Cardiac muscle cell (in vitro differentiated cells and primary cell): ENCODE data around the gene AUH. TPM values are rescaled to one million over a fixed set of nuclear protein-coding genes. Genes with fewer than 3 reads are reported as not detected.
"Not testable (repeated sequence)": the region's sequence is repeated elsewhere in the genome, so short reads cannot be mapped to it uniquely, and the experiment has no call there.

Experiments used
- DNase-seq, 2 donors: peaks; one replicate each; pipeline versions ENCODE4 v3.0.0 to v3.0.0-alpha.2; 2010 to 2017; ENCODE audit warnings: low read depth in 1 of 2, low spot score in 1 of 2
- H3K27ac ChIP-seq: fragments of 200-600 bp; sonication (generic); 2 replicates; pipeline ENCODE4 v1.5.1; 2016
- H3K27me3 ChIP-seq: fragments of 200-600 bp; sonication (generic); 2 replicates; pipeline ENCODE4 v1.6.0; 2016; ENCODE audit warnings: control low read depth
- H3K36me3 ChIP-seq: fragments of 200-600 bp; sonication (generic); 2 replicates; pipeline ENCODE4 v1.5.1; 2016; ENCODE audit warnings: control low read depth
- H3K4me1 ChIP-seq: fragments of 200-600 bp; sonication (generic); 2 replicates; pipeline ENCODE4 v1.8.1; 2017; ENCODE audit warnings: low read depth, mild to moderate bottlenecking, mixed run types
- H3K4me3 ChIP-seq: fragments of 200-600 bp; sonication (generic); 2 replicates; pipeline ENCODE4 v1.5.1; 2016; ENCODE audit warnings: mild to moderate bottlenecking
- H3K9me3 ChIP-seq: fragments of 200-600 bp; sonication (generic); 2 replicates; pipeline ENCODE4 v1.5.1; 2017; ENCODE audit warnings: low read depth, mild to moderate bottlenecking, control low read depth
- CTCF ChIP-seq: IDR thresholded peaks from 2 replicates; pipeline ENCODE4 v1.5.1; 2012; ENCODE audit warnings: low read depth, mild to moderate bottlenecking, low read length
- polyA plus RNA-seq: library from polyadenylated mRNA; unstranded; fragments of >200 nt; fragmentation: Nextera tagmentation; extraction: Ambion mirVana; gene quantifications from 2 replicates; pipeline ENCODE4 v1.2.1, GENCODE V29; 2016
- total RNA-seq: library from RNA; depleted of rRNA; stranded (reverse); fragments of >200 nt; gene quantifications from 2 replicates; pipeline ENCODE4 v1.2.3, GENCODE V29; 2016

AUH gene
- total and polyA plus RNA-seq, 2 experiments from 2014 or later = 52.0 to 68.8 TPM

- no peak for DNase-seq
- no peak for TF ChIP-seq CTCF
- H3K9me3 ChIP-seq = no peaks in the 10 kb centered on the region
- no peak overlapping the region for H3K27ac ChIP-seq
- no peaks in the 10 kb centered on the region for H3K4me1 ChIP-seq
- H3K36me3 ChIP-seq = no peaks in the 10 kb centered on the region
- H3K27me3 ChIP-seq = no peaks in the 10 kb centered on the region
- no peak overlapping the region for H3K4me3 ChIP-seq
Observed at GRCh38 chr9:91384954-91385353, 23.2 kb upstream of the AUH start.

GRCh38 chr9:91383577-91383976, 21.9 kb upstream of the AUH start:
- Histone ChIP-seq H3K4me3 (no peak overlapping the region), H3K27ac (no peak overlapping the region), H3K4me1 (no peaks in the 10 kb centered on the region), H3K27me3 (no peaks in the 10 kb centered on the region), H3K36me3 (no peaks in the 10 kb centered on the region), H3K9me3 (no peaks in the 10 kb centered on the region)
- TF ChIP-seq CTCF = no peak
- DNase-seq = no peak

GRCh38 chr9:91382298-91382697, 20.6 kb upstream of the AUH start:
- no peak for TF ChIP-seq CTCF
- Histone ChIP-seq H3K4me3 (no peak overlapping the region), H3K27me3 (no peaks in the 10 kb centered on the region), H3K27ac (no peak overlapping the region), H3K36me3 (no peaks in the 10 kb centered on the region), H3K9me3 (no peaks in the 10 kb centered on the region), H3K4me1 (no peaks in the 10 kb centered on the region)
- no peak for DNase-seq

GRCh38 chr9:91379426-91379825, 17.7 kb upstream of the AUH start:
- Histone ChIP-seq H3K4me1 (no peaks in the 10 kb centered on the region), H3K36me3 (no peaks in the 10 kb centered on the region), H3K27me3 (no peaks in the 10 kb centered on the region), H3K9me3 (no peaks in the 10 kb centered on the region), H3K27ac (no peak overlapping the region), H3K4me3 (no peak overlapping the region)
- no peak for TF ChIP-seq CTCF
- peak in 1 of 2 donors; percentile 50 for DNase-seq

GRCh38 chr9:91378695-91379127, 17.0 kb upstream of the AUH start:
- DNase-seq = peak in 1 of 2 donors; percentile 83
- TF ChIP-seq CTCF = no peak
- H3K27me3 ChIP-seq = no peaks in the 10 kb centered on the region

GRCh38 chr9:91378054-91378453, 16.3 kb upstream of the AUH start:
- not testable (repeated sequence) for H3K27ac ChIP-seq, H3K36me3 ChIP-seq, H3K27me3 ChIP-seq, DNase-seq, H3K9me3 ChIP-seq, H3K4me3 ChIP-seq, H3K4me1 ChIP-seq

More at GRCh38 chr9:91378695-91379127, 17.0 kb upstream of the AUH start:
- Histone ChIP-seq H3K4me1 (no peaks in the 10 kb centered on the region), H3K36me3 (no peaks in the 10 kb centered on the region), H3K9me3 (no peaks in the 10 kb centered on the region), H3K27ac (no peak overlapping the region), H3K4me3 (no peak overlapping the region)
